C4-2B (cell line): ENCODE measurements around the gene NDUFB4.

ENCODE experiments used
- CTCF ChIP-seq: fragments of 450-650 bp; conservative IDR thresholded peaks from 2 replicates; pipeline ENCODE4 v1.5.1; 2017; ENCODE audit warnings: mild to moderate bottlenecking
- ZFX ChIP-seq: fragments of 450-650 bp; IDR thresholded peaks from 2 replicates; pipeline ENCODE4 v1.6.1; 2017

GRCh38 chr3:120550546-120550945 is 45.6 kb upstream of the NDUFB4 start:
- TF ChIP-seq CTCF (no peak), ZFX (no peak)
